ENCODE measurements around the gene TXNDC12.
"Not testable (repeated sequence)": the region's sequence is repeated elsewhere in the genome, so short reads cannot be mapped to it uniquely, and the experiment has no call there.

TXNDC12 gene

DNA sequence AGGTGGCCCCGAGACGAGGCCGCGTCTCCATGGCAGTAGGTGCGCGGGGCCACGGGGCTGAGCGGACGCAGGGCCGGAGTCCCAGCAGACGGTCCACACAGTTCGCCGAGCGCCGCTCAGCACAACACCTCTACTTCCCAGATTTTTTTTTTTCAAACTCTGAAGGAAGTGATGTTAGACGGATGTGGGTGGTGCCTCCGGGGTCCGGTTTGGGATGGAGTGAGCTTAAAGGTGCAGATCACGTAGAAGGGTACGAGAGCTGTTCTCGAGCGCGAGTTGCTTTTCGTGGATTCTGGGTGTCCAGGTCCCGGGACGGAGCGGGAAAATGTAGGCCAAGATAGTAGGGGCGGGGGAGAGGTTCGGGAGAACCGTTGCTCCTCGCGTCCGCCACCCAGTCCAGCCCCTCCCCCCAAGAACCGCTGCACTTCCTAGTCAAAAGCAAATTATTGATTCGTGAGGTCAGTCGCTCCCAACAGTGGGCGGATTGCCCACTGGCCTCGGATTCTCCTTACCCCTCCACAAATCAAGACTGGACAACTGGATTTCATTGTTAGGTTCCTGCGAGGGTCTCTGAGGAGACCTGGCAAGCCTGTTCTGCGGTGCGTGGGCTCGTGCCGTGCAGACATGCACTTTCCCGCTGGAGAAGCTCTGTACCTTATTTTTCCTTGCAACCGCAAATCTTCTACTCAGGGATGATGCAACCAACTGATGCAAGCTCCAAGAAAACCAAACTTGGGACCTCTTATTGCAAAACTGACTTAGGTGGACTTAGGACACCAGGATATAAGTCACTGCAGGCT lies at the start of gene TXNDC12:
TSS of gene TXNDC12 (minus strand) at position 126 of the 800 bp plus-strand sequence. CDS start at position 31, 95 bp downstream.
- DNase-seq (ENCODE audit: low read depth in 2 of 3, low spot score in 2 of 3): peak; percentile 30 to 43 (median 38)

DNA sequence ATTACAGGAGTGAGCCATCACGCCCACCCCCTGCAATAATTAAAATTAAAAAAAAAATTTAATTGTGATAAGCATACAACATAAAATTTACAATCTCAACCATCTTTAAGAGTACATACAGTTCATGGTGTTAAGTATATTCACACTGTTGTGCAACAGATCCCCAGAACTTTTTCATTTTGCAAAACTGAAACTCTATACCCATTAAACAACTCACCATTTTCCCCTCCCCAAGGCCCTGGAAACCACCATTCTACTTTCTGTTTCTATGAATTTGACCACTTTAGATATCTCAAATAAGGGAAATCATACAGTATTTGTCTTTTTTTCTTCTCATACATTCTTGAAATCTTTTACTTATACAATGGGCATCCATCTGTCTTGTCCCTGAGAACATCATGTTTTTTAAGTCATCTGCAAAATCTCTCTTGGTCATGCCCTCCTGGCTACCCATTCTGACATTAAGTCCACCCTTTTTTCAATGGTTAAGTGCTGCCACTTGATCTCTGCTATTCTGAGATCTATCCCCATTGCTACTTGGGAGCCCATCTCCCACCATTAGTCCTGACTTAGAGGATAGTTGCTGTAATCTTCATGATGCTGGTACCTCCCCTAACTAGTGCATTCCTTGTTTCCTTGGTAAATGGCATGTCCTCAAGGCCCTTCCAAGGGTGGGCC lies 47.5 kb upstream of the TXNDC12 start:
- no peak for DNase-seq (ENCODE audit: low read depth in 2 of 3, low spot score in 2 of 3)

DNA sequence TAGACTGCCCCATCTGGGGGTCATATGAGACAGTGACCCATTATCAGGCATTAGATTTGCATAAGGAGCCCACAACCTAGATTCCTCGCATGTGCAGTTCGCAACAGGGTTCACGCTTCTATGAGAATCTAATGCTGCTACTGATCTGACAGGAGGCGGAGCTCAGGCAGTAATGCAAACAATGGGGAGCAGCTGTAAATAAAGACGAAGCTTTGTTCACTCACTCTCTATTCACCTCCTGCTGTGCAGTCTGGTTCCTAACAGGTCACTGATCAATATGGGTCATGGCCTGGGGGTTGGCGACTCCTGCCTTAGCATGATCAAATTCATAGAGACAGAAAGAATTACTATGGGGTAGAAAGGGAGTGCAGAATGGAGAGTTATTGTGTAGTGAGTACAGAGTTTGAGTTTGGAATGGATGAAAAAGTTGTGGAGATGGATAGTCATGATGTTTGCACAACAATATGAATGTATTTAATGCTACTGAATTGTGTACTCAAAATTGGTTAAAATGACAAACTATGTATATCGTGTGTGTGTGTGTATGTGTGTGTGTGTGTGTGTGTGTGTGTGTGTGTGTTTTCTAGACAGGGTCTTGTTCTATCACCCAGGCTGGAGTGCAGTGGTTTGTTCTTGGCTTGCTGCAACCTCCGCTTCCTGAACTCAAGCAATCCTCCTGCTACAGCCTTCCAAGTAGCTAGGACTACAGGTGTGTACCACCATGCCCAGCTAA lies 43.3 kb upstream of the TXNDC12 start:
- DNase-seq (ENCODE audit: low read depth in 2 of 3, low spot score in 2 of 3): no peak

DNA sequence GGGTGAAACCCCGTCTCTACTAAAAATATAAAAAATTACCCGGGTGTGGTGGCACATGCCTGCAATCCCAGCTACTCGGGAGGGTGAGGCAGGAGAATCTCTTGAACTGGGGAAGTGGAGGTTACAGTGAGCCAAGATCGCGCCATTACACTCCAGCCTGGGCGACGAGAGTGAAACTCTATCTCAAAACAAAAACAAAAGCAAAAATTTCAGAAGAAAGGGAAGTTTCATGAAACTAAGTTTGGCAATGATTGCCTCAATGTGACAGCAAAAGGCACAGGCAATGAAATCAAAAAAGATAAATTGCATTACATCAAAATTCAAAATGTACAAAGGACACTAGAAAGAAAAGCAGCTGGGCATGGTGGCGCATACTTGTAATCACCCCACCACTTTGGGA lies 41.2 kb upstream of the TXNDC12 start:
- no peak for DNase-seq (ENCODE audit: low read depth in 2 of 3, low spot score in 2 of 3)

DNA sequence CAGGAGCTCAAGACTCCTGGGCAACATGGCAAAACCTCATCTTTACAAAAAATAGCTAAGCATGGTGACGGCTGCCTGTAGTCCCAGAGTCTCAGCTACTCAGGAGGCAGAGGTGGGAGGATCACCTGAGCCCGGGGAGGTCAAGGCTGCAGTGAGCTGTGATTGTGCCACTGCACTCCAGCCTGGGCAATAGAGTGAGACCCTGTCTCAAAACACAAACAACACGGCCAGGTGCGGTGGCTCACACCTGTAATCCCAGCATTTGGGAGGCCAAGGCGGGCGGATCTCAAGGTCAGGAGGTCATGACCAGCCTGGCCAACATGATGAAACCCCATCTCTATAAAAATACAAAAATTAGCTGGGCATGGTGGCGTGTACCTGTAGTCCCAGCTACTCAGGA lies 39.3 kb upstream of the TXNDC12 start:
- DNase-seq (ENCODE audit: low read depth in 2 of 3, low spot score in 2 of 3): not testable (repeated sequence)

DNA sequence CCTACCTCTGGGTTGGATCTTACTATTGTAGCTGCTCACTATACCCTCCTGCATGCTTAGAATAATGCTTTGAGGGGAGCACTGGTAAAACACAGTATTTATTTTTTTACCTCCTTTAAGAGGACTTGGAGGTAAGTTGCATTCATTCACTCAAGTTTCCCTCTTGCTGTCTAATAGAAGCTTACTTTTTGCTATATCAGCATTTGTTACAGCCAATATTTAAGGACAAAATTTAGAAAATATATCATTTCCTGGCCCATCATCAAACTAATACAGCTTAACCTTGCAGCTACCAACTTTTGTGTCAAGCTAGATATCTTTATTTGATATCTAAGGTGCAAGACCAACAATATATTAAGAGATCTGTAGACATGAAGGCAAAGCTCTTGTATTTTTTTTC lies 32.9 kb upstream of the TXNDC12 start:
- DNase-seq (ENCODE audit: low read depth in 2 of 3, low spot score in 2 of 3): not testable (repeated sequence)

DNA sequence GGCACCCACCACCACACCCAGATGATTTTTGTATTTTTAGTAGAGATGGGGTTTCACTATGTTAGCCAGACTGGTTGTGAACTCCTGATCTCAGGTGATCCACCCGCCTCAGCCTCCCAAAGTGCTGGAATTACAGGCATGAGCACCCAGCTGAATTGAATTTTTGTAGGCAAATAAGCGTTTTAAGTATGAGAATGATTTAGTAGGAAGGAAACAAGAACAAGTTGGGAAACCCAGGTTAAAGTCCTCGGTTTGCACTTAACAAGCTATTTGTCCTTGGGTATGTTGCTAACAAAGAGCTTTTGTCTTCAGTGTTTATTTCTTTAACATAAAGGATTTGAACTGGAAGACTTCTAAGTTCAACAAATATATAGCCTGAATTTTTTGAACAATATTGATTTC lies 25.0 kb upstream of the TXNDC12 start:
- no peak for DNase-seq (ENCODE audit: low read depth in 2 of 3, low spot score in 2 of 3)

DNA sequence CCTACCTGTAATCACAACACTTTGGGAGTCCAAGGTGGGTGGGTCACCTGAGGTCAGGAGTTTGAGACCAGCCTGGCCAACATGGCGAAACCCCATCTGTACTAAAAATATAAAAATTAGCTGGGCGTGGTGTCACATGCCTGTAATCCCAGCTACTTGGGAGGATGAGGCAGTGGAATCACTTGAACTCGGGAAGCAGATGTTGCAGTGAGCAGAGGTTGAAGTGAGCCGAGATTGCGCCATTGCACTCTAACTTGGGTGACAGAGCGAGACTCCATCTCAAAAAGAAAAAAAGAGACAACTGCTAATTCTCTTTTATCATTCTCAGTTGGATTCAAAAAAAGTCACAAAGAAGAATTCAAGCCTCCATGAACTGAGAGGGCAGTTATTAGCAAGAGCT lies 22.3 kb upstream of the TXNDC12 start:
- not testable (repeated sequence) for DNase-seq (ENCODE audit: low read depth in 2 of 3, low spot score in 2 of 3)

DNA sequence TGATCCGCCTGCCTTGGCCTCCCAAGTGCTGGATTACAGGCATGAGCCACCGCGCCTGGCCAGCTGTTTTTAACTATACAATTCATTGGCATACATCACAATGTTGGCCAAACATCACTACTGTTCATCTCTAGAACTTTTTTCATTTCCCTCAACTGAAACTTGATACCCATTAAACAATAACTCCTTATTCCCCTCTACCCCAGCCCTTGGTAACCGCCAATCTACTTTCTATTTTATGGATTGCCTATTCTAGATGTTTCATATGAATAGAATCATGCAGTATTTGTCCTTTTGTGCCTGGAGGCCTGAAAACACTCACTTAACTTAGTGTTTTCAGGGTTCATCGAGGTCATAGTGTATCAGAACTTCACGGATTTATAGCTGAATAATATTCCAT lies 17.3 kb upstream of the TXNDC12 start:
- no peak for DNase-seq (ENCODE audit: low read depth in 2 of 3, low spot score in 2 of 3)

DNA sequence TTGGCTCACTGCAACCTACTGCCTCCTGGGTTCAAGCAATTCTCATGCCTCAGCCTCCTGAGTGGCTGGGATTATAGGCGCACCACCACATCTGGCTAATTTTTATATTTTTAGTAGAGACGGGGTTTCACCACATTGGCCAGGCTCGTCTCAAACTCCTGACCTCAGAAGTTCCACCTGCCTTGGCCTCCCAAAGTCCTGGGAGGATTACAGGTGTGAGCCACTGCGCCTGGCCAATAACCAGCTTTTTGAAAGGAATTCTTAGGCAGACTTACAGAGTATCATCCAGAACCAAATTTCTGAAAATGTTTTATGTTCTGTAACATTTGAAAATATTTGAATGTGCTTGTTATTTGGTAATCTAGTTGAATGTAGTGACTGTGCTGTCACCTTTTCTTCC lies 15.7 kb upstream of the TXNDC12 start:
- DNase-seq (ENCODE audit: low read depth in 2 of 3, low spot score in 2 of 3): no peak

DNA sequence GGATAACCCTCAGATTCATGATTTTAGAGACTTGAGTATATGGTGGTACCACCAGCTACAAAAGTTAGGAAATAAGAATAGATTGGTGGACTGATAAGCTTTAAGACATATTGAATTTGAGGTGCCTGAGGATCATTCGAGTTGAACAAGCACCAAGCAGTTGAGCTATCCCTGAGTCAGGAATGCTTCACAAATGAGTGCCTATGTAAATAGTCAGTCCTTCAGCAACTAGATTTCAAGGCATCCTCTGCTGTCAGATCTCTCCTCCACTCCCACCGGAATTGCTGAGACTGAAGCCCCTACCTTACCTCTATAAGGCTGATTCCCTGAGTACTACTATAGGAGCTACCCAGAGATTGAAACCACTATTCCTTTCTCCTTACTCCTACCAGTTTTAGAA lies 8.2 kb upstream of the TXNDC12 start:
- DNase-seq (ENCODE audit: low read depth in 2 of 3, low spot score in 2 of 3): no peak

DNA sequence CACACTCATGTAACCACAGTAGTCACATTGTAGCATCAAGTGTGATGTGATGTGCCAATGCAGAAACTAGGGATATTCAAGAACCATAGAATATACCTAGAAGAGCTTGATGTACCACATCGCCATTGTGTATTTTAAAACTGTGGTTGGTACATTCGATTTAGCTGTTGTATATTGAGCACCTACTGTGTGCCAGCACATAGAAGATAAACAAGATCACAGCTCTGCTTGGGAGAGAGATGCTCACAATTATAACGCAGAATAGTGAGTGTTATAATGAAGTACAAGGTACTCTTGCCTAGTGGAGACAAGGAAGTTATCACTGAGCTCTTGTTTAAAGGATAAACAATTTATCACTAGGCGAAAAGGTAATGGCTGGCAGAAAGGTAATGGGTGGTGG lies 5.8 kb upstream of the TXNDC12 start:
- DNase-seq (ENCODE audit: low read depth in 2 of 3, low spot score in 2 of 3): no peak

DNA sequence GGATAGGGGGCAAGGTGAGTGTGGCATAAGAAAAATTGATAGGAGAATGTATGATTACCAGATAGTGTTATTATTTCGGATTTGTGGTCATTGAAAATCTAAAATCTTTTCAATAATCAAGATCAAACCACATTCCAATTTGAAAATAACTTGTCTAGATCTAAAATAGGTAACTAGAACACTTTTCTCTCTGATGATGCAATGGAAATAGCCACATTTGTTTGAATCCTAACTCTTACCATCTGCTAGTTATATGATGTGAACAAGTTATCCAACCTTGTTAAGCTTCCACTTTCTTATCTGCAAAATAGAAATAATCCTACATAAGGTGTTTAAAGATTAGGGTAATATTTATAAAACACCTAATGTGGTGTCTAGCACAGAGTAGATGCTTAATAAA lies 4.9 kb upstream of the TXNDC12 start:
- DNase-seq (ENCODE audit: low read depth in 2 of 3, low spot score in 2 of 3): no peak

DNA sequence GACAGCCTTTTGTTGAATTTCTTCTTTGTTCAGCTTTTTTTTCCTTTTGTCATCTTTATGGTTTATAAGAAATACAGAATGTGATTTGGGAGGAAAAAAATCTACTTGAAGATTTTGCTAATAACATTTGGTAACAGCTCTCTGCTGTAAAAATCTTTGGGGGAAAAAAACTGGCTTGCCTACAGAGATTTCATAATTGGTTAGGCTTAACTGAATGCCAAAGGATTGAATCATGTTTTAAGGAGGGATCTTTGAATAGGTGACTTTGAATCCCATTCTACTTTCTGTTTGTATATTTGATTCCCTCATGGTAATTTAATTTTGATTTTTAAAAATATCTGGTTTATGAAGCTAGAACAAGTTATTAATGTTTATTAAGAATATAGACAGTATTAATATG lies 4.3 kb upstream of the TXNDC12 start:
- DNase-seq (ENCODE audit: low read depth in 2 of 3, low spot score in 2 of 3): no peak

DNA sequence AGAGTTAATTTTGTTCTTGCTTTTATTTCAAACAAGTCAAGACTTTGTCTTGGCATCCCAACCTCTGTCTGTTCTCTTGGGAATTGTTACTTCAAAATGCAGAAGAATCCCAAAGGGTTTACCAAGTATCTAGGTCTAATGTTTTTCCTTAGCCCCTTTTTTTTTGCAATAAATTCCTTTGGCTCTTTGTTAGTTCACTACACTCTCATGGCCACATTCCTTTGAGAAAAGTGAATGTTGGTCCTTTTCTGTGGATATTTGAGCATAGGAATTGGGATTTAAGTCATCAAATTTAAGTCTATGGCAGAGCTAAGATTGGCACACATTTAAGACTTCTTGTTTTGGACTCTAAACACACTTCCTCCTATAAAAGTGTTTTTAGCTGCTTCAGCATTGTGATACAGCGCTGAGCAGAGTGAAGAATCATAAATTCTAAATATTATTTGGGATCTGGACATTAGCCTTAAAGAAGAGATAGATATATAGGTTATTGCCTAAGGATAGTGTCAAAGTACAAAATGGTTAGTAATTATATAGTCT lies 3.0 kb upstream of the TXNDC12 start:
- DNase-seq (ENCODE audit: low read depth in 2 of 3, low spot score in 2 of 3): no peak

DNA sequence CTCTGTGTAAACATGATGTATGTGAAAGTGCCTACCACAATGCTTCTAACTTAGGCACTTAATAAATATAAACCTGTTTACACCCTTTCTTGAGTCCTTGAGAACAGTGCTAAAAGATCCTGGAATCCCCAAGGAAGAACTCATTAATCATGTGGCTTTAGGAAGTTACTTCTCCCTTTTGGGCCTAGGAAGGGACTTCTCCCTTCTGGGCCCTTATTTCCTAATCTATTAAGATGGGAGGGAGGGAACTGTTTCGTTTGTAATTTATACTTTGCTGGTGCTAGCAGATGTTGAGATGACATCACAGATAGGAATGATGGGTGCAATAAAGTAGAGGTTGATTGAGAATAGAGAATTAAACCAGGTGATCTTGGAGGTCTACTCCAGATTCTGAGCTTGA lies 2.3 kb upstream of the TXNDC12 start:
- DNase-seq (ENCODE audit: low read depth in 2 of 3, low spot score in 2 of 3): no peak

DNA sequence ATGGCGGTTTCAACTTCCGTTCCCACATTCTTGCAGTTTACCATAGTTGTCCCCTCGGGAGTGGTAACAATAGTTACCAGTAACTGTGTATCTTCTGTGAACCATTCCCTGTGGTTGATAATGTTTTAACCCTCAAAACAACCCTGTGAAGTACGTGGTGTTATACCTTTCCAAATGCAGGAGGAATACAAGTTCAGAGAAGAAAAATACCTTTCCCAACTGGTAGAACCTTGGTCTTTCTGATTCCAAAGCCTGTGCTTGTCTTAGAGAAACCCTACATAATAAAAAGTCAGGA lies 1.9 kb upstream of the TXNDC12 start:
- DNase-seq (ENCODE audit: low read depth in 2 of 3, low spot score in 2 of 3): no peak

DNA sequence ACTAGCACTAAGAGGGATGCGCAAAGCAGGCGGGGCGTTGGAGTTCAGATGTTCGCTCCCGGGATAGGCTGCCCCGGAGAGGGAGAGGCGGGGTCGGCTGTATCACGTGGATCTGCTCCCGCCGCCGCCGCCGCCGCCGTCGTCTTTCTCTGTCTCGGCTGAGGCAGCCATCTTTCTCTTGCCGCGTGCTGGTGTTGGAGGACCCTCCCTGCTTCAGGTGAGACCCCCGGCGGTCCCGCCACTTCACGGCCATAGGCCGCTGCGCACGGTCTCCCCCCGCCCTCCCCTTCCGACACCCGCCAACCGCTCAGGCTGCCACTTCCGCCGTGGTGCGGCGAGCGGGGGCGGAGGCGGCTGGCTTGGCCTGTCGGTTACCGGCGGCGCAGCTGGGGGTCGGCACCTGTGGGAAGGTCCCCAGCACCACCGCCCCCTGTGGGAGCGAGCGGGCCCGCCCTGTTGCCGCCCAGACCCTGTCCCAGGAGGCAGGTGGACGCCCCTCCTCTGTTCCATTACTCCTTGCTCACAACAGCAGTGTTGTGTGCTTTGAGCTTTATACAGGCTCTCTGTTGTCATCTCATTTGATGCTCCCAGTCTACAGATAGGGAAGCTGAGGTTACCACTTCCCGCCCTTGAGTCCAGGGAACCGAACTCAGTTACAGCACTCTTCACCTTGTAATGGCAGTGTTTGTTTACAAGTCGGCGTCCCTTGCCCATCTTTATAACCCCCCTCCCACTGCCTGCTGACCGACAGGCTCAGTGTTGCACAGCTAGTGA lies 1.4 kb upstream of the TXNDC12 start, which contains the start of gene BTF3L4:
TSS of gene BTF3L4 (plus strand) at position 133 of the 774 bp plus-strand sequence. CDS start 3,553 bp downstream, outside the sequence.
- DNase-seq (ENCODE audit: low read depth in 2 of 3, low spot score in 2 of 3): peak; percentile 72 to 83 (median 82)

DNA sequence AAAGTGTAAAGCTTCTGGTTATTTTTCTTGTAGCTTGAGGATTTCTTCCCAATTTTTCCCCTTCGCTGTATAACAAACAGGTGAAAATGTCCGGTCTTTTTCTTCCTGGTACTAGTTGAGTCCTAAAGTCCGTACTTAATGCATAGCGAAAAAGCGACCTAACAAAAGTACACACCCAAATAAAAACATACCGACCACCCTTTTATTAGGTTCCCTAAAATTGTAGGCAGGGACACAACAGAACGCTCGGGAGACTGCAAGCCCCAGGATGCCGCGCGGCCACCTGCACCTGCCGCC lies 823 bp upstream of the TXNDC12 start:
- no peak for DNase-seq (ENCODE audit: low read depth in 2 of 3, low spot score in 2 of 3)

DNA sequence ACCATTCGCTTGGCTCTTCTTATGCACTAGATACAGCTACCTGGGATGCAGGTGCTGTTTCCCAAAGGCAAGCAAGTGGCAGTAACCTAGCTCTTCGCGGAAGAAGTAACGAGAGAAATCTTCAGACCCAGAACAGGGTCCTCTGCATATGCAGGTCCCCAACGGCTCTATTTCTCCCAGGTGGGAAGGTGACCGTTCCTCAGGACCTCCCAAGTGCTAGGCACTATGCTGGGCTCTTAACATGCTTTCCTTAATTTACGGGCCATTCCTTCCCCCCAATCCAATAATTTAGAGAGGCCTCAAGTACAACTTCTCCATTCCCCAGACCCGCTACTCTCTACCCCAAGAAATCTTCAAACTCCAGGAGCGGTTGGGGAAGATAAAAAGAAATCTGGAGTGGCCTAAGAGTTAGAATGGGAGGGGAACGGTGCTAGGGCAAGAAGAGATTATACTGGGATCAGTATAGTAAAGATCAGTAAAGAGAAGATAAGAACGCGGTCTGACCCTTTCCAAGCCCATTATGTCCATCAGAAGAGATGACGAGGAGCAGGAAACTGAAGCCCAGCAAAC lies 410 bp downstream of the TXNDC12 start:
- no peak for DNase-seq (ENCODE audit: low read depth in 2 of 3, low spot score in 2 of 3)

DNA sequence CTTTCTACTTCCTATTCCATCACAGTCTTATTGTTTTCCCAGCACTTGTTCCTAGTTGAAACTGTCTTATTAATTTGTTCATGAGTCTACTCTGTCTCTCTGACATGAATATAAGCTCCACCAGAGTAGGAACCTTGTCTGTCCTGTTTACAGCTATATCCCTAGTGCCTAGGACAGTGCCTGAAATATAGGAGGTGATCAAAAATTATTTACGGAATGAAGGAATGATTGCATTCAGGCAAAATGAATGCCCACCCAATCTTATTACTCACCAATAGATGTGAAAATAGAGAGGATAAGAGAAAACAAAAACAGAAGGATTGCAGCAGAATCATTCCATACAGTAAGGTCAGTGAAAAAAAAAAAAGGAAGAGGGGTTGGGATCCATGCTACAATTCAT lies 1.1 kb downstream of the TXNDC12 start:
- no peak for DNase-seq (ENCODE audit: low read depth in 2 of 3, low spot score in 2 of 3)
